Endometrial microvascular endothelial cells (primary cell): ENCODE measurements around the gene DCAF10. TPM values are rescaled to one million over a fixed set of nuclear protein-coding genes. Genes with fewer than 3 reads are reported as not detected.
"Not testable (repeated sequence)": the region's sequence is repeated elsewhere in the genome, so short reads cannot be mapped to it uniquely, and the experiment has no call there.

Experiments
- in situ Hi-C: cut with HindIII; loops from 2 replicates; pipeline ENCODE4 v1.10.0; 2017; ENCODE audit warnings: low sequenced_read_pairs, low pct_unique_long_range_greater_than_20kb; ENCODE audit errors: inconsistent ontology term
- total RNA-seq: library from RNA; depleted of rRNA; stranded (reverse); fragments of >200 nt; gene quantifications from one replicate; pipeline ENCODE4 v1.2.3, GENCODE V29; 2015; ENCODE audit errors: inconsistent ontology term

The DCAF10 gene
- total RNA-seq, 1 donor from 2014 or later: 10.8 TPM

- in situ Hi-C loops: no loop called here
Measured at GRCh38 chr9:37839496-37840461, 39.2 kb downstream of the DCAF10 start.

- in situ Hi-C loops: no loop called here
Measured at GRCh38 chr9:37840560-37841194, 40.1 kb downstream of the DCAF10 start.

- in situ Hi-C loops: no loop called here
Measured at GRCh38 chr9:37852222-37852621, 51.6 kb downstream of the DCAF10 start.

- in situ Hi-C loops: no loop called here
Measured at GRCh38 chr9:37856551-37856950, 56.0 kb downstream of the DCAF10 start.

DNA sequence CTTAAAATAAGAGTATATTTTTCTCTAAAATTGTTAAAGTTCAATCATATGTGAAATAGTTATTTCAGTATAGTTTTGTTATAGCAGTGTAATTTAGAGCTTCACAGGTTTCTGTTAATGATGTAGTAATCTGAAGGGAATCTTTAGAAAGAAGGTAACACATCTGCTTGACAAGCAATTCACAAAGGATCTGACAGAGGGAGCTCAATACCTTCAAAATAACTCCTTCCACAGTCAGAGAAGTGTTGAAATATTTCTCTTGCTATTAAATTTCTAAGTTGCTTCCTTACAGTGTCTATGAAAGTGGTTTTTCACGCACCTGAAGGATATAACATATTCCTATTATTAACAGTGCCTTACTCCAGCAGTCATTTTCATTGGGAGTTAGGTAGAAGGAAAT, 58.4 kb downstream of the DCAF10 start:
- in situ Hi-C loops: no loop called here

GRCh38 chr9:37862530-37862929, 61.9 kb downstream of the DCAF10 start:
- in situ Hi-C loops: no loop called here

GRCh38 chr9:37870081-37870798, 69.6 kb downstream of the DCAF10 start:
- in situ Hi-C loops: no loop called here

DNA sequence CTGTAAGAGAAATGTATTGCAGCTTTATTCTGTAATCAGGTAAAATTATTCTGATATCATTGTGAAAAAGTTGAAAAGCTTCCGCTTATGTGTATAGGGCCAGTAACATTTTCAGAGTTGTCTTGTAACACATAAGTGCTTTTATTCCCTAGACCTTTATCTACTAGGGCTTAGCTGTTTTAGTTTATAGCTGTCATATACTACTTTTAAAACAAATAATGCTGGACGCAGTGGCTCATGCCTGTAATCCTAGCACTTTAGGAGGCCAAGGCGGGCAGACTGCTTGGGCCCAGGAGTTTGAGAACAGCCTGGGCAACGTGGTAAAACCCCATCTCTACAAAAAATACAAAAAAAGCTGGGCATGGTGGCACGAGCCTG, 70.2 kb downstream of the DCAF10 start:
- in situ Hi-C loops: no loop called here

DNA sequence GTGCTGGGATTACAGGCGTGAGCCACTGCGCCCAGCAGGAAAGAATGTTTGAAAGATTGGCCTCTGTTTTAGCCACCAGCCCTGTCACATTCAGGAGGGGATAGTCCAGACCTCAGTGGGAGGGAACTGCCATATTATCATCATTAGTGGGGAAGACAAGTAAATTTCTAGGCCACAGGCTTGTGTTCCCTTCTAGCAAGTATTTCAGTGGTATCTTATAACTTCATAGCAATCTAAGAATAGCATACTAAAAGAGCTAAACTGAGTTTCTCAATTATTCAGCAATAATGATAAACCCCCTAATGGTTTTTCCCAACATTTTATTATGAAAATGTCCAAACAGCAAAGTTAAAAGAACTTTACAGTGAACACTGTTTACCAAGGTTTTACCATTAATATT, 73.4 kb downstream of the DCAF10 start:
- in situ Hi-C loops: no loop called here

DNA sequence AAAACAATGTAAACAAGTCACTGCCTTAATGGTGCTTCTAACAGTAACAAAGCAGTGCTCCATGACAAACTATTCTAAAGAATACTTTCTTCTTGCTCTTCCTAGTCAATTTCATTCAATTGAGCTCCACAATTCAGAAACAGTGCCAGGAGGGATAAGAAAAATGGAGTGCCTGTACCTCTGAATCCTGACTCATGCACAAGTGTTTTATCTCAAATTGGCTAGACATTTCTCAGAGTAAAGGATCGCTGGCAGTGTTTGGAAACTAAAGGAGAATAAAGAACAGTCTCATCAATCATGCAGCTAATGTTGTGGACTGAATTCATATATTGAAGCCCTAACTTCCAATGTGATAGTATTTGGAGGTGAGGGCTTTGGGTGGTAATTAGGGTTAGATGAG, 75.8 kb downstream of the DCAF10 start:
- in situ Hi-C loops: no loop called here

DNA sequence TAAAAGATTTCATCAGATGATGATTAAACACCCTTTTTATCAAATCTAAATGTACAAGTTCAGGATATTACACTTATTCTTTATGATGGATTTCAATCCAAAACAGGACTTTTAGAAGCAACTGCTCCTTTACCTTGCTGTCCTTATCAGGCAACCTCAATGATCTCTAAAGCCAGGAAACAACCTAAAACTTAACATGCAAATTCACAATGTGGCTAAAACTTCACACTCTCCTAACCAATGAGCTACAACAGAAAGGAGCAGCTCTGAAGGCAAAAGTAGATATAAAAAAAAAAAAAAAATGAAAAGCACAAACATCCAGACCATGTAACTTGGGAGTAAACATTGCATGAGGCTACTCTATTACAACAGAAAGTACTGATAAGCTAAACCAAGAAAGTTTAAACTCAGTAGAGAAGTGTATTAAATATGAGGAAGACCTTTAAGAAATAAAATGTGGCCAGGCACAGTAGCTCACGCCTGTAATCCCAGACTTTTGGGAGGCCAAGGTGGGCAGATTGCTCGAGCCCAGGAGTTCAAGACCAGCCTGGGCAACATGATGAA, 80.4 kb downstream of the DCAF10 start:
- in situ Hi-C loops: no loop called here

GRCh38 chr9:37887977-37888583, 87.5 kb downstream of the DCAF10 start:
- in situ Hi-C loops: not testable (repeated sequence)

- in situ Hi-C loops: no loop called here
Measured at GRCh38 chr9:37889536-37889935, 88.9 kb downstream of the DCAF10 start.

GRCh38 chr9:37891042-37891441, 90.4 kb downstream of the DCAF10 start:
- in situ Hi-C loops: not testable (repeated sequence)

DNA sequence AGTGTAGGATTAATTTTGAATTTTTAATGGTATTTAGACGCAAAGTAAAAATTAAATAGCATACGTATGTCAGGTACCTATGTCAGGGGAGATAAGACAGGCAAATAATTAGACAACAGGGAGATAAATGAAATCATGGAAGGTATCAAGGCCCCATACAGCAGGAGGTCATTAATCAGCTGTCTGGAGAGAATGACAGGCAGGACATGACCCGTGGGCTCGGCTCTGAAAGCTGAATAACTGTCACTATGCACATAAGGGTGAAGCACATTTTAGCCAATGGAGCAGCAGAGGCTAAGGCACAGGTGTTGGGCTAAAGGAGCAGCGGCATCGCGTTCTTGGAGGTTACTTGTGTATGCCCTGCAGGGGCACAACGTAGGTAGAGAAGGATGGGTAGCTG, 91.5 kb downstream of the DCAF10 start:
- in situ Hi-C loops: no loop called here

DNA sequence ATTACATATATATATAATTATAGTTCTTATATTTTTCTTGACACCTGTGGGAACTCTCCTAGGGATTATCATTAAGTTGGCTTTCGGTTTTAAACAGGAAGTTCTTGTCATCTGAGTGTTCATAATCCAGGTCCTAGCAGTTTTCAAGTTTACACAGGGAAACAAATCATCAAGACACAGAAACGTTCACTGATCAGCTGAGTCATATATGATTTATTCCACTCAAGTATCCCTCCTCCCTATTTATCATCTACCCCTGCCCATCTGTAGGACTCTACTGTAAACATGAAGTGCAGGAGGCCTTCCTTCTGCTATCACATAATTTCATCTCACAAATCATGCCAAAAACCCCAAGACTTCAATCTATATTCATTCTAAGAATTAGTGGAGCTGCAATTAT, 97.1 kb downstream of the DCAF10 start:
- in situ Hi-C loops: no loop called here

DNA sequence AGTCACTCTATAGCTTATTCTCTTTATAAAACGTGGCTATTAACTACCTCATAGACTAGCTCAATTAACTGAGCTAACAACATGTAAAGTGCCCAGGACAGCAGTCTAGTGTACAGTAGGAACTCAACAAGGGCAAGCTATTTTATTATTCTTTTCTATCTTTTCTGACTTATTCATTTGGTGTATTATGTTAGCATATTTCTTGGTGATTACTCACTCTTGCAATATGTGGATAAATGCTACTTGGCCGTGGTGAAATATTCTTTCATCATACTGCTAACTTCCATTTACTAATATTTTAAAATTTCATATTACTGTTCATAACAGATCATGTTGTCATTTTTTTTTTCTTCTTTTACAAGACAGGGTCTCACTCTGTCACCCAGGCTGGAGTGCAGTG, 98.4 kb downstream of the DCAF10 start:
- in situ Hi-C loops: no loop called here

GRCh38 chr9:37902131-37902530, 101.5 kb downstream of the DCAF10 start:
- in situ Hi-C loops: no loop called here
